GM23248 (cell line): ENCODE results near the gene POU2F1. TPM values are rescaled to one million over a fixed set of nuclear protein-coding genes. Genes with fewer than 3 reads are reported as not detected.

ENCODE experiments used
- DNase-seq: peaks from one replicate; pipeline ENCODE4 v3.0.0-alpha.2; 2015
- H2AFZ ChIP-seq: fragments of 200-600 bp; sonication (generic); 2 replicates; pipeline ENCODE4 v1.6.1; 2016; ENCODE audit warnings: antibody characterized with exemption
- H3F3A ChIP-seq: fragments of 200-600 bp; sonication (generic); 2 replicates; pipeline ENCODE4 v1.6.1; 2016; ENCODE audit warnings: mild to moderate bottlenecking, antibody characterized with exemption, mixed run types; ENCODE audit not compliant: insufficient read depth
- H3K27ac ChIP-seq: fragments of 200-600 bp; sonication (generic); 2 replicates; pipeline ENCODE4 v1.5.1; 2016; ENCODE audit warnings: mild to moderate bottlenecking
- H3K27me3 ChIP-seq: fragments of 200-600 bp; sonication (generic); replicated peaks from 2 replicates; pipeline ENCODE4 v1.6.1; 2016; ENCODE audit warnings: mild to moderate bottlenecking; ENCODE audit not compliant: insufficient read depth
- H3K36me3 ChIP-seq: fragments of 200-600 bp; sonication (generic); 2 replicates; pipeline ENCODE4 v1.6.1; 2016; ENCODE audit warnings: low read depth, mild to moderate bottlenecking
- H3K4me1 ChIP-seq: fragments of 200-600 bp; sonication (generic); 2 replicates; pipeline ENCODE4 v1.6.1; 2016; ENCODE audit warnings: mild to moderate bottlenecking; ENCODE audit not compliant: insufficient read depth
- H3K4me2 ChIP-seq: fragments of 200-600 bp; sonication (generic); one replicate; pipeline ENCODE4 v1.6.1; 2016; ENCODE audit warnings: mild to moderate bottlenecking; ENCODE audit not compliant: unreplicated experiment
- H3K4me3 ChIP-seq: fragments of 200-600 bp; sonication (generic); 2 replicates; pipeline ENCODE4 v1.5.1; 2016; ENCODE audit warnings: mild to moderate bottlenecking
- H3K79me2 ChIP-seq: fragments of 200-600 bp; sonication (generic); 2 replicates; pipeline ENCODE4 v1.6.1; 2016; ENCODE audit warnings: mild to moderate bottlenecking; ENCODE audit not compliant: insufficient read depth
- H3K9ac ChIP-seq: fragments of 200-600 bp; sonication (generic); 2 replicates; pipeline ENCODE4 v1.6.1; 2016; ENCODE audit warnings: mild to moderate bottlenecking
- H3K9me2 ChIP-seq: fragments of 200-600 bp; sonication (generic); 2 replicates; pipeline ENCODE4 v1.6.1; 2016; ENCODE audit warnings: mixed run types, mild to moderate bottlenecking, moderate library complexity; ENCODE audit not compliant: insufficient read depth
- H3K9me3 ChIP-seq: fragments of 200-600 bp; sonication (generic); one replicate; pipeline ENCODE4 v1.6.1; 2017; ENCODE audit warnings: low read depth
- H4K20me1 ChIP-seq: fragments of 200-600 bp; sonication (generic); 2 replicates; pipeline ENCODE4 v1.6.0; 2016; ENCODE audit not compliant: insufficient read depth
- EZH2 ChIP-seq: fragments of 200-600 bp; sonication (generic); IDR thresholded peaks from 2 replicates; pipeline ENCODE4 v1.6.1; 2018; ENCODE audit warnings: antibody characterized with exemption, mild to moderate bottlenecking; ENCODE audit not compliant: insufficient read depth, poor library complexity, severe bottlenecking
- EZH2phosphoT487 ChIP-seq: fragments of 200-600 bp; sonication (generic); IDR thresholded peaks from 2 replicates; pipeline ENCODE4 v1.6.1; 2018; ENCODE audit warnings: antibody characterized with exemption, moderate library complexity, mild to moderate bottlenecking, low read depth; ENCODE audit not compliant: insufficient read depth
- WGBS, 2 experiments: methylation state at CpG; one replicate each; pipeline ENCODE4 v1.1.6; 2015 to 2017; ENCODE audit warnings: low lambda C conversion rate in 2 of 2, low coverage in 1 of 2; ENCODE audit errors: missing lambda C conversion rate in 2 of 2; 5-methylcytosine and 5-hydroxymethylcytosine counted together
- in situ Hi-C: fragments of 300-500 bp; cut with MboI; formaldehyde crosslinking; loops from 2 replicates; pipeline ENCODE4 v1.15.0; 2020
- polyA plus RNA-seq: library from polyadenylated mRNA; unstranded; fragments of >200 nt; fragmentation: Nextera tagmentation; extraction: Ambion mirVana; gene quantifications from 2 replicates; pipeline ENCODE4 v1.2.1, GENCODE V29; 2016
- total RNA-seq: library from RNA; depleted of rRNA; stranded (reverse); fragments of >200 nt; shearing (Covaris generic); gene quantifications from 2 replicates; pipeline ENCODE4 v1.2.3, GENCODE V29; 2014; rRNA removed

The POU2F1 gene
- total and polyA plus RNA-seq, 2 experiments from 2014 or later, result 3.4 to 3.7 TPM

DNA sequence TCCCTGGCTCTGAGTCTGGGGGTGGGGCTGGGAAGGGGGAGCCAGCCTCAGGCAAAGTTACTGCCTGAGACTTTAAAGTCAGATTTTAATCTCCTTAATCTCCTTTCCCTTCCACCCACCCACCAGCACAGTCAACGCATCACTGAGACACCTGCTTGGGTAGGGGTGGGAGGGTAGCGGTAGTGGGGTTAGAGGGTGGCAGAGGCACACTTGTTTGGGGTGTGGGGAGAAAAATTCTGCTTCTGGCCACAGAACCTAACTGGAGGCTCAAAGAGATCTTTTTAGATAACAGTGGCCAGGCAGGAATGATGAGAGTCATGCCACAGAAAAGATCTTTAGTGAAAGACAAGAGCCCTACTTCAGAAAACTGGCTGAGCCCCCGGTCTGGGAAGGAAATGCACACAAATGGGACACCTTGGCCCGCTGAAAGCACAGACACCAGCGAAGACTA, 253.5 kb downstream of the POU2F1 start:
- WGBS, 2 experiments, result 42% methylated on average over 5 of the region's 5 CpGs
- Histone ChIP-seq H3K27ac (no peak overlapping the region), H2AFZ (no peak overlapping the region), H4K20me1 (no peaks in the 10 kb centered on the region), H3K27me3 (peaks cover 16% of the 10 kb centered on the region), H3K9me2 (no peaks in the 10 kb centered on the region), H3K4me3 (no peak overlapping the region), H3K9me3 (no peaks in the 10 kb centered on the region), H3K79me2 (no peaks in the 10 kb centered on the region), H3K4me2 (no peak overlapping the region), H3K4me1 (no peaks in the 10 kb centered on the region), H3K9ac (no peak overlapping the region), H3K36me3 (no peaks in the 10 kb centered on the region), H3F3A (no peaks in the 10 kb centered on the region)
- in situ Hi-C loops, result no loop called here
- no peak for TF ChIP-seq EZH2phosphoT487
- TF ChIP-seq EZH2, result no peak
- no peak for DNase-seq

GRCh38 chr1:167476061-167476460, 255.4 kb downstream of the POU2F1 start:
- Histone ChIP-seq H2AFZ (no peak overlapping the region), H3K79me2 (no peaks in the 10 kb centered on the region), H3K9me3 (no peaks in the 10 kb centered on the region), H3K4me1 (no peaks in the 10 kb centered on the region), H3K27me3 (peaks cover 33% of the 10 kb centered on the region), H4K20me1 (no peaks in the 10 kb centered on the region), H3K4me3 (no peak overlapping the region), H3K27ac (no peak overlapping the region), H3K4me2 (no peak overlapping the region), H3K9ac (no peak overlapping the region), H3K36me3 (no peaks in the 10 kb centered on the region), H3K9me2 (no peaks in the 10 kb centered on the region), H3F3A (no peaks in the 10 kb centered on the region)
- DNase-seq, result no peak
- in situ Hi-C loops, result no loop called here
- WGBS, 2 experiments, result 72 to 74% methylated on average over 2 of the region's 2 CpGs
- TF ChIP-seq EZH2 (no peak), EZH2phosphoT487 (no peak)

Other genes with a start within 250 kb of the POU2F1 start
- gene ILDR2, start 245.3 kb upstream of the POU2F1 start, total RNA-seq, result not detected in 2 replicates
- gene ILDR2, start 245.3 kb upstream of the POU2F1 start, polyA plus RNA-seq, result not detected in 2 replicates
- not detected in 2 replicates for gene MAEL, start 231.6 kb upstream of the POU2F1 start, total RNA-seq
- not detected in 2 replicates for gene MAEL, start 231.6 kb upstream of the POU2F1 start, polyA plus RNA-seq
- not detected in 2 replicates for gene GPA33, start 130.5 kb upstream of the POU2F1 start, total RNA-seq
- not detected in 2 replicates for gene GPA33, start 130.5 kb upstream of the POU2F1 start, polyA plus RNA-seq
- gene STYXL2, start 126.8 kb upstream of the POU2F1 start, total RNA-seq, result not detected in 2 replicates
- not detected in 2 replicates for gene STYXL2, start 126.8 kb upstream of the POU2F1 start, polyA plus RNA-seq